Inflammatory macrophage treated with lipopolysaccharide for 1 hour (primary cell): Measurements from ENCODE around the gene SLC25A42.
"Not testable (repeated sequence)": the region's sequence is repeated elsewhere in the genome, so short reads cannot be mapped to it uniquely, and the experiment has no call there.

ENCODE experiments used
- DNase-seq, 2 donors: peaks; one replicate each; pipeline ENCODE4 v3.0.0-alpha.2; 2020 to 2022

The SLC25A42 gene

DNA sequence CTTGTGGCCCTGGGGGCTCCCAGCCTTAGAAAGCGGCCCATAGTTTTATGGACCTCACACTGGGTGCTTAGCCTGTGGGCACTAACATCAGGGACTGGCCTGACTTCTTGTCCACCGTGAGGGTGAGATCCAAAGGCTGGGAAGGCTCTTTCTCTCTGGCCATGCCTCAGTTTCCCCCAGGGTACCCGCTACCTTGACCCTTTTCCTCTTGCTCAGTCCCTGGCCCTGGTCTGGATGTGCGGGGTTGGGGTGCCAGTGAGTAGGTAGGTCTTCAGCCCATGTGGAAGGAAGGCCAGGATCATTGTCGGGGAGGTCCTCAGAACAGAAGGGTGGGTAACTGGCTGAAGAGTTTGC lies 76.1 kb downstream of the SLC25A42 start:
- no peak for DNase-seq

GRCh38 chr19:19140476-19140875 lies 76.7 kb downstream of the SLC25A42 start:
- DNase-seq = no peak

DNA sequence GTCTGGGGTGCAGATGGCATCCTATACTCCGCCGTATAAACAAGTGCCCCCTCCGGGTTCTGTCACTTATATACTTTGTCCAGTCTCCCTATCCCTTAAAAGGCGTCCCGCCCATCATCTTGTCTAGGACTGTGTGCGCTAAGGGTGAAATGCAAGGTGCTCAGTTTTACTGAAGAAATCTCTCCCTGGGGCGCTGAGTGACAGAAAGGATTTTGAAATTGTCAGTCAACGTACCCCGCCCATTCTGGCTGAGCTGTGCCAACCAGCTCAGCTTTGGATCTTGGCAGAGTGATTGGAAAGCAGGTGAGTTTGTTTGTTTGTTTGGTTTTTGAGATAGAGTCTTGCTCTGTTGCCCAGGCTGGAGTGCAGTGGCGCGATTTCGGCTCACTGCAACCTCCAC lies 78.6 kb downstream of the SLC25A42 start:
- DNase-seq = no peak

DNA sequence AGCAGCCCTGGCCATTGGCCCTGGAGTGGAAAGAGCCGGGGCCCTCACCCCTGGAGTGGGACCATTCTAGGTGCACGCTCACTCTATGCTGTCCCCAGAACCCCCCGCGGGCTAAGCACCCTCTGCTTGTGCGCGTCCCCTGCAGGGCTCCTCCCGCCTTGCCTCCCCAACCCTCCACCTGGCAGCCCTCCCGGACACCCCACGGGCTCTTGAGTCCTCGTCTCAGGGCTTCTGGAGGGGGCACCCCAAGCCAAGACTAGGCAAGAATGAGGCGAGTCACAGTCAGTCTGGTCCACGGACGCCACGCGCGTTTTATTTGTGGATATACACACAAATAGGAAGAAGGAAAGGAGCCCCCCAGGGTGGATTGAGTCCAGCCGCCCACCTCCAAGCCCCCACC lies 81.5 kb downstream of the SLC25A42 start:
- no peak for DNase-seq

DNA sequence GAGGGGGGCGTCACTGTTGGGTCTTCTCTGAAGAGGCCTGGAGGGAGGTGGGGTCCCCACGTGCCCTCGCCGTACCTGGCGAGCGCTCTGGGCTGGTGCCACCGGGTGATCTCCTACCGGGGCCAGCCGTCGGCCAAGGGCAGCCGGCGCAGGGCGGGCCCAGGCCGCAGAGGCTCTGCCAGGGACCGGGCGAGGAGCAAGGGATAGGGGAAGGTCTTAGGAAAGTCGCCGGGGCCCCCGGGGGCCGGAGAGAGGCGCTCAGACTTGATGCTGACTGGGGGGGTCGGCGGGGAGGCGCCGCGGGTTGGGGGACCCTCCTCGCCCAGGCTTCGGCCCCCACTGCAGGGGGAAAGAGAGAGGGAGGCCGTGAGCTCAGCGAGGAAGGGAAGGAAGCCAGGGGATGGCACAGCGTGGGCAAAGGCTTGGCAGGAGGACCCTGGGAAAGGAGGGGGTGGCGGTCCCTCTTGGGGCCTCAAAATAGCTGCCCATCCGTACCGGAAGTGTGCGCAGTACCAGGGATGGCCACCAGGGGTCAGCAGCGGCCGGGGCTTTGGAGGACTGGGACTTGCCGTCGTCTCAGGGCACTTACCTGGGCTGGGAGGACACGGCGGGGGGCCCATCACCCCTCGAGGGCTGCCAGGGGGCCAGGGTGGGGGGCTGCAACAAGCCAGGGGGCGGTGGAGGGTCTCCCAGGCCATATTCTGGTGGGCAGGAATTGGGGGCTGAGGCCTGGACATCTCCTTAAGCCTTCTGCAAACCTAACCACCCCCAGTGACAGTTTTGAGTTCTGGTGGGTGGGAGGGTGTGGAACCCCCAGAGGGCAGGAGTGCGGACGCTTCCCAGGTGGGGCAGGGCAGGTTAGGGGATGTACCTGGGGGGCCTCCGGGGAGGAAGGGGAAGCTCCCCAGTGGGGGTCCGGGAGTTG lies 82.2 kb downstream of the SLC25A42 start:
- DNase-seq = peak; percentile 39 to 96

DNA sequence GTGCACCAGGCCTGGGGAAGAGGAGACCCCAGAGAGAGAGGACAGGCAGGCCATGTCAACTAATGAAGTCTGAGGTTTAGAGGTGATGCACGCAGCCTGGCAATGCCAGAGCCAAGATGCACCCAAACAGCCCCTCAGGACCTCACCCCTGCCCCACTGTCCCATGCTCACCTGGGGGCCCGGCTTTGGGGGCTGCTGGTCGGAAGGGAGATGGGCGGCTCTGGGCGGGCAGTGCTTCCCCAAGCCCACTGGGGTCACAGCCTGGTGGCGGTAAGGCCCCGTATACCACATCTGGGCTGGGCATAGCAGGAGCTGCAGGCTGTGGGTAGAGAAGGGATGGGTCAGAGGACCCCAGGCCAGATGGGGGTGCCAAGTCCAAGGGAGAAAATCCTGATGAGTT lies 83.1 kb downstream of the SLC25A42 start:
- DNase-seq = no peak

GRCh38 chr19:19147344-19147743 lies 83.5 kb downstream of the SLC25A42 start:
- DNase-seq = no peak

- not testable (repeated sequence) for DNase-seq
These were observed 84.7 kb downstream of the SLC25A42 start for GRCh38 chr19:19148504-19148903.

DNA sequence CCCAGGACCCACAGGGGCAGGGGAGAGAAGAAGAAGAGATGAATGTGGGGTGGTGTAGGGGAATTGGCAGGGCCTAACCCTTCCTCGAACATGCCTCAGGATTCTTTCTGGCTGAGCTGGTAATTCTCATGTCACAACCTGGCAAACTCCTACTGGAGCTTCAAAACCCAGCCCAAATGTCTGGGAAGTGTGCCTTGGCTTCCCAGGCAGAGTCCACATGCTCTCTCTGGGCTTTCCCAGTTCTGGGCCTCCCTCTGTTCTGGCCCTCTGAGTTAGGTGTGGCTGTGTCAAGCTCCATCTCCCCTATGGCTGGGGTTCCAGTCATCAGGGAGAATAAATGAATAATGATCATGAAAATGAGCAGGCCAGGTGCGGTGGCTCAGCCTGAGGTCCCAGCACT lies 85.6 kb downstream of the SLC25A42 start:
- no peak for DNase-seq

GRCh38 chr19:19151418-19151817 lies 87.6 kb downstream of the SLC25A42 start:
- DNase-seq = no peak

DNA sequence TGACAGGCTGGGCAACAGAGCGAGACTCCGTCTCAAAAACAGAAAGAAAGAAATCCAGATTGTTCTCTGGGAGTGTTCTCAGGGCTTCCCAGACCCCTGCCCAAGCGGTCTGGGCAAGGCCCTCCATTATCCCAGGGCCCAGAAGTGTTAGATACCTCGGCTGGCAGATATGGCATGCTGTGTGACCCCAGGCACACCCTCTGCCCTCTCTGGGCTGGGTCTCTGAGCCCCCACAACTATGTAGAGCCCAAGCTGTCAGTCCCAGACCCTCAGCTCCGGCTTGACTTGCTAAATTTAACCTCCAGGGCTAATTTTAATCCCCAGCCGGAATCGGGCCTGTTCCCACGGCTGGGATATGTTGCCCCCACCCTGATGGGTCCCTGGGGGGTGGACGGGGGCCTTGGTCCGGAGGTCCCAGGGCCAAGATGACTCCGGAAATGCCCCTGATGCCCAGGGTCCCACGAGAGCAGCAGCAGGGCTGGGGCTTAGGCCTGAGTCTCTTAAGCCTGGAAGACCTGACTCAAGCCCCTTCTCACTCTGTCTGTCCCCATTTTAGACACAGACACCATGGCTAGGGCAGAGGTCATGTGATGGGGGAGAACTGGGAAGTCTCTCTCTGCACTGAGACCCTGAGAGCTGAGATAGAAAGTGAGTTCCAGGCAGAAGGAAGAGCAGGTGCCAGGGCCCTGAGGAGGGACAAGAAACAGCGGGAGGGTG lies 89.0 kb downstream of the SLC25A42 start:
- DNase-seq = no peak

DNA sequence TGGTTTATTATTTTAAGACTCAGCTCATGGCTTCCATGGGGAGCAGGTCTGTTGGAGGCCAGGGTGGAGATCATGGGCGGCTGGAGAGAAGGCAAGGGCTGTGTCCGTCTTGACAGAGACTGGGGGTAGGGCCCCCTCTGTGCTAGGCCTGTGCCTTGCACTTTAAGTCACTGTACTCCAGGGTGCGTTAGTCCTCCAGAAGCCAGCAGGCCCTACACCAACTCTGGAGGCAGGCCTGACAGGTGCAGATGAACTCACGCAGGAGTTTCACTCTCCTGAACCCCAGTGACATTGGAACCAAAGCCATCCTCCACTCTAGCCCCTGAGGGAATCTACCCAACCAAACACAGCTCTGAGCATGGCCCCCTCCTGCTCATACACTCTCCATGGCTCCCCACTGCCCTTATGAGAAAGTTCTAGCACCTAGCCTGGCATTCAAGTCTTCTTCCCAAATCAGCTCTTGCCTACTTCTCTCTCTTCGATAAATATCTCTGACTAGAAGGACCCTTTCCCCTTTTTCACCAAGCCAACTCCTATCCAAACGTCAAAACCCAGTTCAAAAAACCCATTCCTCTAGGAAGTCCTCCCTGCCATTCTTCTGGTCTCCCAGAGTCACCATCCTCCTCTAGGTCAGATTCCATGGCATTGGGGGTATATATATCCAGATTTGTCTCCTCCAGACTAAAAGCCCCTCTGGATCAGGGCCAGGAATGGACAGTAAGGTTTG lies 91.1 kb downstream of the SLC25A42 start:
- no peak for DNase-seq

DNA sequence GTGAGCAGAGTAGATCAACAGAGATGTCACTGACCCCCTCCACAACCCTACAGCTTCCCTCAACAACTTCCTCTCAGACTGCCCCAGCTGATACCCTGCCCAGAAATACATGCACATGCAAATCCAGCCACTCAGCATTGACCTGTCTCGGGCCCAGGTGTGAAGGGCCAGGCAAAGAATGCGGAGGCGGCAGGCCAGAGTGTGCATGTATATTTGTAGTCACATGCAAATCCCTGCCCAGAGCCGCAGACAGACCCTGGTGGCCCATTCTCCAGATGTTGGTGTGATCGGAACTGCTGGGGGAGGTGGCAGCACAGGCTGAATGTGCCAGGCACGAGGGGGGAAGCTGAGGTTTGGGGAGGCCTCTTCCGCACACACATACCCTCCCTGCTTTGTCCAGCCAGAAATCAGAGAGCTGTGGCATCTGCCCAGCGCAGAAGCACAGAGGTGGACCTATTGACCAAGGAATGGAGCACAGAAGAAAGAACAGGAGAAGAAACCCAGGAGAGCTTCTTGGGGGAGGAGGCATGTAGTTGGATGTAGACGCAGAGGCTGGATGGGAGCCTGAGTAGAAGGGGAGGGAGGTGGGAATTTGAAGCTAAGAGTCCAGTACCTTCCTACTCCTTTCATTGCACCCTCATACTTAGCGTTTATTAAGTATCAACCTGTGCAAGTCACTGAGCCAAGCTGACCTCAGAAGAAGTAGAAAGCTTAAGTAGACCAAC lies 91.9 kb downstream of the SLC25A42 start:
- DNase-seq = no peak

GRCh38 chr19:19157808-19158207 lies 94.0 kb downstream of the SLC25A42 start:
- no peak for DNase-seq

GRCh38 chr19:19159534-19159933 lies 95.7 kb downstream of the SLC25A42 start:
- DNase-seq = no peak

GRCh38 chr19:19160461-19161035 lies 96.8 kb downstream of the SLC25A42 start:
- DNase-seq = no peak

DNA sequence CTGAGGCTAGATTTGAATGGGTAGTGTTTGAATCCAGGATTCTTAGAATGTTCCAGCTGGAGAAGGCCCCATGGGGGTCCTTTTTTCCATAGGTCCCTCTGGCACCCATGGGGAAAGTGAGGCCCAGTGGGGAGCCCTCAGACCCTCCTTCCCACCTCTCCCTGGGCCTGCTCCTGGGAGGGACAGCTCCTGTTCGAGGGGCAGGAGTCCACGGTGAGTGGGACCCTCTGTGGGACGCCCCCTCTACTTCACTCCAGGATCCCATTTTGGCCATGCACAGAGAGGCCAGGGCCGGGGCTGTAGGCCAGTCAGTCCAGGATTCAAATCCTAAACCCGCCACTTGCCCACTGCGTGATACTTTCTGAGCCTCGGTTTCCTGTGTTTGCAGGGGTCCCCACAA lies 98.7 kb downstream of the SLC25A42 start:
- no peak for DNase-seq
